Measurements from ENCODE around the gene TEAD1. TPM values are rescaled to one million over a fixed set of nuclear protein-coding genes. Genes with fewer than 3 reads are reported as not detected.

Gene TEAD1
- total and polyA plus RNA-seq, 9 of the 15 experiments (the other 6 are each of a cell fraction or from before 2014, with no cell fraction given), result 1.7 to 17.7 (median 10.8) TPM

- TF ChIP-seq ZBTB11 (CRISPR knock-in tag; IDR thresholded peaks at IDR 0.05) (no peak), ZNF224 (CRISPR knock-in tag; IDR thresholded peaks at IDR 0.05) (no peak), MCM7 (IDR thresholded peaks at IDR 0.05) (no peak), PBX2 (CRISPR knock-in tag; IDR thresholded peaks at IDR 0.05; ENCODE audit: low read depth) (no peak), PBX2 (tag; conservative IDR thresholded peaks at IDR 0.05; ENCODE audit: low read depth) (no peak)
These were observed 97.7 kb downstream of the TEAD1 start (continued) for GRCh38 chr11:12771875-12772274.
